ENCODE results near the gene YBX3. TPM values are rescaled to one million over a fixed set of nuclear protein-coding genes. Genes with fewer than 3 reads are reported as not detected.

The YBX3 gene
- total and polyA plus RNA-seq, 2 of the 4 experiments (the other 2 are of a cell fraction) = 33.7 to 132 TPM

DNA sequence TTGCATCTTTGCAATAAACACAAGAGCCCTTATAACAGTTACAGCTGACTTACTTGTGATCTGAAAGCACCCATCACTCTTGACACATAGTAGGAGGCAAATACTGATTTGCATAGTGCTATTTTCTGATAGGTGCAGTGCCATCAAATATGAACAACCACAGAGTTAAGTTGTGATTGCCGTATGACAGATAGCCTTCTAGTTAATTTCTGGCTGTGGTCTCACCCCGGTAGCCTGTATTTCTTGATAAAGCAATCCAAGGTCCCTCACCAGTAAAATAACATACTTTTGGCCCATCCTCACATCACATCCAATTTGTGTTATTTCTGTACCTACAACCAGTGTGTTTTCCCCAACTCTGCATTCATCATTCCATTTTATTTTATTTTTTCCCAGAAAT lies 26.0 kb downstream of the YBX3 start:
- Histone ChIP-seq H2BK120ac (ENCODE audit: low read depth, low read length) (no peak overlapping the region), H3K23ac (ENCODE audit: low read depth, low read length) (no peak overlapping the region), H4K5ac (ENCODE audit: low read depth, low read length) (no peak overlapping the region), H3K18ac (ENCODE audit: low read depth, low read length) (no peak overlapping the region), H2BK5ac (ENCODE audit: low read depth, low read length, poor library complexity, severe bottlenecking) (no peak overlapping the region), H3K9me3 (ENCODE audit: control insufficient read depth, insufficient read depth, low read length) (no peaks in the 10 kb centered on the region), H2BK15ac (ENCODE audit: low read depth, low read length) (no peak overlapping the region), H3K56ac (ENCODE audit: extremely low read depth, insufficient read depth, low read length) (no peak overlapping the region), H2AK9ac (replicated peaks; ENCODE audit: low read depth, low read length, poor library complexity) (no peak overlapping the region), H4K8ac (ENCODE audit: low read depth in 2 of 2, low read length in 2 of 2) (no peak overlapping the region), H4K91ac (ENCODE audit: insufficient read depth, low read depth, low read length) (no peak overlapping the region), H3K36me3 (ENCODE audit: control insufficient read depth, insufficient read depth, low read length) (peaks cover 36% of the 10 kb centered on the region), H3K4me3 (ENCODE audit: insufficient read depth, low read depth, low read length) (no peak overlapping the region), H2AFZ (replicated peaks; ENCODE audit: low read length, poor library complexity) (no peak overlapping the region), H3K4ac (ENCODE audit: low read depth, low read length) (no peak overlapping the region), H3K27me3 (ENCODE audit: control insufficient read depth, insufficient read depth, low read length) (no peaks in the 10 kb centered on the region), H3K4me2 (ENCODE audit: low read depth, low read length) (no peak overlapping the region), H2AK5ac (ENCODE audit: low read depth, low read length) (no peak overlapping the region), H3K27ac (ENCODE audit: insufficient read depth, low read length) (no peak overlapping the region), H2BK20ac (ENCODE audit: low read depth, low read length) (no peak overlapping the region), H3K79me1 (ENCODE audit: low read depth in 1 of 2, low read length in 2 of 2) (no peaks in the 10 kb centered on the region; a peak in 1 of 4 replicates), H3K4me1 (ENCODE audit: control insufficient read depth, insufficient read depth, low read length) (no peaks in the 10 kb centered on the region), H3K9me1 (ENCODE audit: insufficient read depth, low read length) (no peaks in the 10 kb centered on the region; the same call in 1 of the 2 replicates), H3K14ac (replicated peaks; ENCODE audit: low read depth, low read length) (no peak overlapping the region), H3K9ac (ENCODE audit: low read depth, low read length) (no peak overlapping the region), H4K20me1 (ENCODE audit: insufficient read depth, low read length) (no peaks in the 10 kb centered on the region)
- ATAC-seq (ENCODE audit: low read depth) = no peak
- ChIA-PET POLR2A (ENCODE audit: unreplicated experiment) (no interaction called here), CTCF (interaction anchor here (1.2 kb wide), 1 partner anchor 53 kb away, joined by 3 read pairs; no protein-coding TSS in a partner anchor)
- in situ Hi-C loops (cut with MboI; ENCODE audit: low sequenced_read_pairs) = no loop called here
- intact Hi-C loops (cut with micrococcal nuclease) = no loop called here
- TF ChIP-seq BHLHE40 (IDR thresholded peaks at IDR 0.05; ENCODE audit: low read depth, low read length) (no peak), RAD21 (IDR thresholded peaks at IDR 0.05; ENCODE audit: low read length) (no peak), MAFK (IDR thresholded peaks at IDR 0.05; ENCODE audit: low read depth, low read length) (no peak), MAZ (IDR thresholded peaks at IDR 0.05; ENCODE audit: borderline replicate concordance, low read depth, low read length) (no peak), CEBPB (IDR thresholded peaks at IDR 0.05; ENCODE audit: low read depth, low read length) (no peak), CHD1 (IDR thresholded peaks at IDR 0.05; ENCODE audit: low read depth, low read length) (no peak), FOS (IDR thresholded peaks at IDR 0.05; ENCODE audit: low read depth, low read length) (no peak), RFX5 (IDR thresholded peaks at IDR 0.05; ENCODE audit: low read depth, low read length) (no peak)
- TF ChIP-seq, protein P1, sequence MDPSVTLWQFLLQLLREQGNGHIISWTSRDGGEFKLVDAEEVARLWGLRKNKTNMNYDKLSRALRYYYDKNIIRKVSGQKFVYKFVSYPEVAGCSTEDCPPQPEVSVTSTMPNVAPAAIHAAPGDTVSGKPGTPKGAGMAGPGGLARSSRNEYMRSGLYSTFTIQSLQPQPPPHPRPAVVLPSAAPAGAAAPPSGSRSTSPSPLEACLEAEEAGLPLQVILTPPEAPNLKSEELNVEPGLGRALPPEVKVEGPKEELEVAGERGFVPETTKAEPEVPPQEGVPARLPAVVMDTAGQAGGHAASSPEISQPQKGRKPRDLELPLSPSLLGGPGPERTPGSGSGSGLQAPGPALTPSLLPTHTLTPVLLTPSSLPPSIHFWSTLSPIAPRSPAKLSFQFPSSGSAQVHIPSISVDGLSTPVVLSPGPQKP (IDR thresholded peaks at IDR 0.05; ENCODE audit: borderline replicate concordance, low read depth, low read length) = no peak
- TF ChIP-seq, protein P2, sequence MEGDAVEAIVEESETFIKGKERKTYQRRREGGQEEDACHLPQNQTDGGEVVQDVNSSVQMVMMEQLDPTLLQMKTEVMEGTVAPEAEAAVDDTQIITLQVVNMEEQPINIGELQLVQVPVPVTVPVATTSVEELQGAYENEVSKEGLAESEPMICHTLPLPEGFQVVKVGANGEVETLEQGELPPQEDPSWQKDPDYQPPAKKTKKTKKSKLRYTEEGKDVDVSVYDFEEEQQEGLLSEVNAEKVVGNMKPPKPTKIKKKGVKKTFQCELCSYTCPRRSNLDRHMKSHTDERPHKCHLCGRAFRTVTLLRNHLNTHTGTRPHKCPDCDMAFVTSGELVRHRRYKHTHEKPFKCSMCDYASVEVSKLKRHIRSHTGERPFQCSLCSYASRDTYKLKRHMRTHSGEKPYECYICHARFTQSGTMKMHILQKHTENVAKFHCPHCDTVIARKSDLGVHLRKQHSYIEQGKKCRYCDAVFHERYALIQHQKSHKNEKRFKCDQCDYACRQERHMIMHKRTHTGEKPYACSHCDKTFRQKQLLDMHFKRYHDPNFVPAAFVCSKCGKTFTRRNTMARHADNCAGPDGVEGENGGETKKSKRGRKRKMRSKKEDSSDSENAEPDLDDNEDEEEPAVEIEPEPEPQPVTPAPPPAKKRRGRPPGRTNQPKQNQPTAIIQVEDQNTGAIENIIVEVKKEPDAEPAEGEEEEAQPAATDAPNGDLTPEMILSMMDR (conservative IDR thresholded peaks at IDR 0.05; ENCODE audit: low read depth, low read length) = no peak
- no TSS peak for BruUV-seq (replicated peaks)
- no peak for DNase-seq
- dilution Hi-C loops (cut with HindIII; ENCODE audit: low sequenced_read_pairs, unreplicated experiment) = no loop called here
- no CpG with 5 or more reads among the region's 2 CpGs for WGBS, 2 experiments (ENCODE audit: extremely low coverage in 2 of 2, insufficient read length in 1 of 2)

Data from IMR-90 (cell line).